ENCODE results near the gene CACNG4.
A peak's percentile ranks its signal among the peaks of the same experiment; 100 is the strongest.

Gene CACNG4

GRCh38 chr17:67080804-67081203, 116.3 kb downstream of the CACNG4 start:
- TF ChIP-seq, protein P1, sequence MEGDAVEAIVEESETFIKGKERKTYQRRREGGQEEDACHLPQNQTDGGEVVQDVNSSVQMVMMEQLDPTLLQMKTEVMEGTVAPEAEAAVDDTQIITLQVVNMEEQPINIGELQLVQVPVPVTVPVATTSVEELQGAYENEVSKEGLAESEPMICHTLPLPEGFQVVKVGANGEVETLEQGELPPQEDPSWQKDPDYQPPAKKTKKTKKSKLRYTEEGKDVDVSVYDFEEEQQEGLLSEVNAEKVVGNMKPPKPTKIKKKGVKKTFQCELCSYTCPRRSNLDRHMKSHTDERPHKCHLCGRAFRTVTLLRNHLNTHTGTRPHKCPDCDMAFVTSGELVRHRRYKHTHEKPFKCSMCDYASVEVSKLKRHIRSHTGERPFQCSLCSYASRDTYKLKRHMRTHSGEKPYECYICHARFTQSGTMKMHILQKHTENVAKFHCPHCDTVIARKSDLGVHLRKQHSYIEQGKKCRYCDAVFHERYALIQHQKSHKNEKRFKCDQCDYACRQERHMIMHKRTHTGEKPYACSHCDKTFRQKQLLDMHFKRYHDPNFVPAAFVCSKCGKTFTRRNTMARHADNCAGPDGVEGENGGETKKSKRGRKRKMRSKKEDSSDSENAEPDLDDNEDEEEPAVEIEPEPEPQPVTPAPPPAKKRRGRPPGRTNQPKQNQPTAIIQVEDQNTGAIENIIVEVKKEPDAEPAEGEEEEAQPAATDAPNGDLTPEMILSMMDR (conservative IDR thresholded peaks at IDR 0.05) = no peak
- TF ChIP-seq ZFX (IDR thresholded peaks at IDR 0.05) = no peak
- no peak overlapping the region for H3K27ac ChIP-seq

- H3K27ac ChIP-seq = no peak overlapping the region
- TF ChIP-seq ZFX (IDR thresholded peaks at IDR 0.05) = no peak
- TF ChIP-seq, protein P1 (conservative IDR thresholded peaks at IDR 0.05) = 0 out of 2 replicates have a peak, but pooled peaks have one; percentile 12
Measured at GRCh38 chr17:67082107-67082506, 117.6 kb downstream of the CACNG4 start.

Data from C4-2B (cell line).